Measurements from ENCODE around the gene S1PR5. TPM values are rescaled to one million over a fixed set of nuclear protein-coding genes. Genes with fewer than 3 reads are reported as not detected.

The S1PR5 gene
- total and polyA plus RNA-seq, 9 of the 15 experiments (the other 6 are each of a cell fraction or from before 2014, with no cell fraction given), result 0.03 to 0.54 (median 0.35) TPM; not detected in 4

DNA sequence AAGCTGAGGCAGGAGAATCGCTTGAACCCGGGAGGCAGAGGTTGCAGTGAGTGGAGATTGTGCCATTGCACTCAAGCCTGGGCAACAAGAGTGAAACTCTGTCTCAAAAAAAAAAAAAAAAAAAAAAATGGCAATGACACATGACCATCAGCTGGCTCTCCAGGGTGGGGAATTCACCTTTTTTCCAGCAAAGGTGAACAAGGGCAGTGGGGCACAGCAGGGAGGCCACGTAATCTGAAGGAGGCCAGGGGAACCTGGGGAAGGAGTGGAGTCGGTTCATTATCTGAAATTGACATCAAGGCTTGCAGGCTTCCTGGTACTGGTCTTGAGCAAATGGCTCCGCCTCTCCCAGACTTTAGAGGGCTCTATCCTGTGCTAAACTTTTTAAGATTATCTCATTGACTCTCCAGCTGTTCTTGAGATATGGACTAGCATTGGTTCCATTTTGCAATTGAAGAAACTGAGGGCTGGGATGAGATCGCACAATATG is 42.2 kb downstream of the S1PR5 start (continued):
- TF ChIP-seq CEBPB (tag; IDR thresholded peaks at IDR 0.05), result peak; percentile 20; the same call in 1 of the 2 replicates
- no peak for TF ChIP-seq ZNF133 (CRISPR knock-in tag; IDR thresholded peaks at IDR 0.05)
- TF ChIP-seq CTBP1 (IDR thresholded peaks at IDR 0.05; ENCODE audit: borderline replicate concordance), result peak; percentile 32
- peak; percentile 62; the same call in 1 of the 2 replicates for TF ChIP-seq ATF7 (IDR thresholded peaks at IDR 0.05)
- TF ChIP-seq SMARCE1 (IDR thresholded peaks at IDR 0.05), result peak; percentile 58; the same call in 1 of the 2 replicates
- TF ChIP-seq TARDBP (IDR thresholded peaks at IDR 0.05), result 0 out of 2 replicates have a peak, but pooled peaks have one; percentile 32
- 0 out of 2 replicates have a peak, but pooled peaks have one; percentile 16 for TF ChIP-seq CREM (IDR thresholded peaks at IDR 0.05; ENCODE audit: low read depth)
- TF ChIP-seq ZSCAN29 (IDR thresholded peaks at IDR 0.05), result no peak
- TF ChIP-seq, protein P1, sequence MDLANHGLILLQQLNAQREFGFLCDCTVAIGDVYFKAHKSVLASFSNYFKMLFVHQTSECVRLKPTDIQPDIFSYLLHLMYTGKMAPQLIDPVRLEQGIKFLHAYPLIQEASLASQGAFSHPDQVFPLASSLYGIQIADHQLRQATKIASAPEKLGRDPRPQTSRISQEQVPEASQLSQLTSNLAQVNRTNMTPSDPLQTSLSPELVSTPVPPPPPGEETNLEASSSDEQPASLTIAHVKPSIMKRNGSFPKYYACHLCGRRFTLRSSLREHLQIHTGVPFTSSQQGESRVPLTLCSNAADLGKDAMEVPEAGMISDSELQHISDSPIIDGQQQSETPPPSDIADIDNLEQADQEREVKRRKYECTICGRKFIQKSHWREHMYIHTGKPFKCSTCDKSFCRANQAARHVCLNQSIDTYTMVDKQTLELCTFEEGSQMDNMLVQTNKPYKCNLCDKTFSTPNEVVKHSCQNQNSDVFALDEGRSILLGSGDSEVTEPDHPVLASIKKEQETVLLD (IDR thresholded peaks at IDR 0.05), result no peak
- TF ChIP-seq ZBTB11 (CRISPR knock-in tag; IDR thresholded peaks at IDR 0.05), result 0 out of 6 replicates have a peak, but pooled peaks of 1 of the 3 experiments have one; percentile 22
- peak; percentile 53; the same call in 1 of the 2 replicates for TF ChIP-seq MTA3 (IDR thresholded peaks at IDR 0.05; ENCODE audit: borderline replicate concordance)
- TF ChIP-seq CBFA2T3 (IDR thresholded peaks at IDR 0.05), result peak; percentile 56
- TF ChIP-seq, protein P2, sequence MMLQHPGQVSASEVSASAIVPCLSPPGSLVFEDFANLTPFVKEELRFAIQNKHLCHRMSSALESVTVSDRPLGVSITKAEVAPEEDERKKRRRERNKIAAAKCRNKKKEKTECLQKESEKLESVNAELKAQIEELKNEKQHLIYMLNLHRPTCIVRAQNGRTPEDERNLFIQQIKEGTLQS (IDR thresholded peaks at IDR 0.05), result peak; percentile 22; the same call in 1 of the 2 replicates
- TF ChIP-seq, protein P2 (CRISPR knock-in tag; conservative IDR thresholded peaks at IDR 0.05), result no peak
- TF ChIP-seq SMARCC2 (IDR thresholded peaks at IDR 0.05; ENCODE audit: low read depth), result 0 out of 2 replicates have a peak, but pooled peaks have one; percentile 18
- peak; percentile 45 for TF ChIP-seq TAL1 (IDR thresholded peaks at IDR 0.05)
- TF ChIP-seq, protein P3, sequence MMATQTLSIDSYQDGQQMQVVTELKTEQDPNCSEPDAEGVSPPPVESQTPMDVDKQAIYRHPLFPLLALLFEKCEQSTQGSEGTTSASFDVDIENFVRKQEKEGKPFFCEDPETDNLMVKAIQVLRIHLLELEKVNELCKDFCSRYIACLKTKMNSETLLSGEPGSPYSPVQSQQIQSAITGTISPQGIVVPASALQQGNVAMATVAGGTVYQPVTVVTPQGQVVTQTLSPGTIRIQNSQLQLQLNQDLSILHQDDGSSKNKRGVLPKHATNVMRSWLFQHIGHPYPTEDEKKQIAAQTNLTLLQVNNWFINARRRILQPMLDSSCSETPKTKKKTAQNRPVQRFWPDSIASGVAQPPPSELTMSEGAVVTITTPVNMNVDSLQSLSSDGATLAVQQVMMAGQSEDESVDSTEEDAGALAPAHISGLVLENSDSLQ (IDR thresholded peaks at IDR 0.05), result 0 out of 2 replicates have a peak, but pooled peaks have one; percentile 11
- TF ChIP-seq GATA2 (CRISPR knock-in tag; IDR thresholded peaks at IDR 0.05), result peak; percentile 60; the same call in 1 of the 2 replicates
- TF ChIP-seq SMAD3 (CRISPR knock-in tag; conservative IDR thresholded peaks at IDR 0.05), result no peak

All from K562 (cell line).